OCI-LY1 (cell line): ENCODE results near the gene AK3.

Source experiments
- CTCF ChIP-seq: fragments of 200-600 bp; sonication (generic), shearing (Covaris generic); IDR thresholded peaks from 2 replicates; pipeline ENCODE4 v1.5.1; 2017; ENCODE audit warnings: mild to moderate bottlenecking, antibody characterized with exemption, low read length, moderate library complexity, mixed read lengths
- EZH2 ChIP-seq: fragments of 200-600 bp; sonication (generic), shearing (Covaris generic); IDR thresholded peaks from 2 replicates; pipeline ENCODE4 v1.8.0; 2017; ENCODE audit warnings: borderline replicate concordance, mixed run types, mild to moderate bottlenecking, antibody characterized with exemption, low read length, moderate library complexity, mixed read lengths

- TF ChIP-seq CTCF (no peak), EZH2 (no peak)
Observed at GRCh38 chr9:4784403-4784802, 43.4 kb upstream of the AK3 start.
